Sigmoid colon (tissue), 7 donors: Measurements from ENCODE around the gene WRAP73. TPM values are rescaled to one million over a fixed set of nuclear protein-coding genes. Genes with fewer than 3 reads are reported as not detected.

Experiments
- DNase-seq: peaks from one replicate; pipeline ENCODE4 v3.0.0-alpha.2; 2019
- H3K27ac ChIP-seq, 4 donors: fragments of 200-600 bp; sonication (generic); one replicate each; pipeline ENCODE4 v1.5.1; 2016 to 2019; ENCODE audit warnings: mild to moderate bottlenecking in 1 of 4
- H3K27me3 ChIP-seq, 3 donors: fragments of 200-600 bp; sonication (generic); one replicate each; pipeline ENCODE4 v1.5.1; 2019; ENCODE audit warnings: mild to moderate bottlenecking in 1 of 3
- H3K36me3 ChIP-seq, 4 donors: fragments of 200-600 bp; sonication (generic); one replicate each; pipeline ENCODE4 v1.5.1; 2016 to 2019
- H3K4me1 ChIP-seq, 4 donors: fragments of 200-600 bp; sonication (generic); one replicate each; pipeline ENCODE4 v1.5.1; 2017 to 2019
- H3K4me3 ChIP-seq, 4 donors: fragments of 200-600 bp; sonication (generic); one replicate each; pipeline ENCODE4 v1.5.1; 2017 to 2019; ENCODE audit warnings: mild to moderate bottlenecking in 2 of 4, moderate library complexity in 1 of 4
- H3K9me3 ChIP-seq, 4 donors: fragments of 200-600 bp in 3 of 4; sonication (generic) in 3 of 4; one replicate each; pipeline versions ENCODE4 v1.5.1 to v1.6.1; 2013 to 2019
- EP300 ChIP-seq, 4 donors: sonication (generic); formaldehyde crosslinking; IDR thresholded peaks; one replicate each; pipeline ENCODE4 v1.6.1; 2017; ENCODE audit warnings: antibody characterized with exemption in 4 of 4
- POLR2A ChIP-seq, 2 donors: fragments of 450-650 bp; IDR thresholded peaks; one replicate each; pipeline ENCODE4 v1.6.1; 2016; ENCODE audit warnings: antibody characterized with exemption in 2 of 2, mild to moderate bottlenecking in 2 of 2, moderate library complexity in 2 of 2
- POLR2AphosphoS5 ChIP-seq, 4 donors: sonication (generic); formaldehyde crosslinking; IDR thresholded peaks; one replicate each; pipeline ENCODE4 v1.6.1; 2017; ENCODE audit warnings: antibody characterized with exemption in 4 of 4
- WGBS, 2 donors: extraction: QIAGEN DNeasy Blood & Tissue Kit; methylation state at CpG; one replicate each; pipeline ENCODE4 v1.1.7; 2013; 5-methylcytosine and 5-hydroxymethylcytosine counted together
- intact Hi-C: fragments of 100-400 bp; cut with DNase I; formaldehyde crosslinking; loops from one replicate; pipeline ENCODE4 v1.15.1; 2023
- polyA plus RNA-seq, 3 donors: library from polyadenylated mRNA; stranded (reverse); fragments of 200-250 nt; gene quantifications; one replicate each; pipeline ENCODE4 v1.2.3, GENCODE V29; 2013
- total RNA-seq, 4 donors: library from RNA; depleted of rRNA; stranded (reverse); fragments of >200 nt; gene quantifications; one replicate each; pipeline ENCODE4 v1.1.0, GENCODE V29; 2016
- TF ChIP-seq, protein P1 (sequence below), 4 experiments: fragments of 450-650 bp in 3 of 4; fragments of 200-600 bp in 1 of 4; IDR thresholded peaks; one replicate each; pipeline ENCODE4 v1.5.1; 2016 to 2019; ENCODE audit warnings: antibody characterized with exemption in 4 of 4, mild to moderate bottlenecking in 3 of 4, moderate library complexity in 2 of 4
- donor health status: healthy with polysubstance abuse.
- donor health status: Bipolar disorder and iron deficiency.
- donor health status: healthy.

WRAP73 gene, protein sequence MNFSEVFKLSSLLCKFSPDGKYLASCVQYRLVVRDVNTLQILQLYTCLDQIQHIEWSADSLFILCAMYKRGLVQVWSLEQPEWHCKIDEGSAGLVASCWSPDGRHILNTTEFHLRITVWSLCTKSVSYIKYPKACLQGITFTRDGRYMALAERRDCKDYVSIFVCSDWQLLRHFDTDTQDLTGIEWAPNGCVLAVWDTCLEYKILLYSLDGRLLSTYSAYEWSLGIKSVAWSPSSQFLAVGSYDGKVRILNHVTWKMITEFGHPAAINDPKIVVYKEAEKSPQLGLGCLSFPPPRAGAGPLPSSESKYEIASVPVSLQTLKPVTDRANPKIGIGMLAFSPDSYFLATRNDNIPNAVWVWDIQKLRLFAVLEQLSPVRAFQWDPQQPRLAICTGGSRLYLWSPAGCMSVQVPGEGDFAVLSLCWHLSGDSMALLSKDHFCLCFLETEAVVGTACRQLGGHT
- total RNA-seq = 10 to 100 TPM; 11.4 to 17.2 (median 14.8) TPM
- polyA plus RNA-seq = 10 to 100 TPM; 17.4 to 24.2 (median 18.7) TPM

DNA sequence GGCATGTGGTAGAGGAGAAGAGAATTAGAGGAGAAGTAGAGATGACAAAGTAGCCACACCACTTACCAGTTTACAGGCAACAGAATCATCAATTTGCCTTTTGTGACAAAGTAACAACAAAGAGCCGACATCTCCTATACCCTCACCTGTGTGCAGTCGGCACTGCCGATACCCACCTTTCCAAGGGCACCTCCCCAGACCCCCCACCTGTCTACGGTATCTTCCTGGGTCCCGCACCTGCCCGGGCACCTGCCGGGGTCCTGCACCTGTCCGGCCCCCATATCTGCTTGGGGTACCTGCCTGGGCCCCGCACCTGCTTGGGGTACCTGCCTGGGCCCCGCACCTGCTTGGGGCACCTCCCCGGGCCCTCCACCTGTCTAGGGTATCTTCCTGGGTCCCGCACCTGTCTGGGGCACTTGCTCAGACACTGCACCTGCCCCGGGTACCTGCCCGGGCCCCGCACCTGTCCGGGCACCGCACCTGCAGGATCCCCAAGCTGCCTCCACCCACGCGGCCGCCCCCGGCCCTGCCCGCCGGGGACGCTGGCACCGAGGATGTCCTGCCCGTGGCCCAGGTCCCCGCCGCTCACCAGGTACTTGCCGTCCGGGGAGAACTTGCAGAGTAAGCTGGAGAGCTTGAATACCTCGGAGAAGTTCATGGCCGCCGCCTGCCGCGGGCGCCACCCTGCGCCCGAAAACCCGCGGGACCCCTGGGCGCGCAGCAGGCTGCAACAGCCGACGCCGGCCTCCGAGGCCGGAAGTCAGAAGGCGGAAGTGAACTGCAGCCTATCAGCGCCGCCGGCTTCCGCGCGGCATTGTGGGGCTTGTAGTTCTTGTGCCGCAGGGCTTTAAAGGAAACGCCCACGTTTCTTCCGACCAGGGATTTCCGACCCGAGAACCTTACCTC, at the start of gene WRAP73:
Gene WRAP73 (minus strand): TSS at position 762 of the 906 bp plus-strand sequence. CDS start 104 bp downstream, at position 658.
- peak; percentile 75 to 83 for TF ChIP-seq POLR2A (IDR thresholded peaks at IDR 0.05)
- no peak for TF ChIP-seq EP300 (IDR thresholded peaks at IDR 0.05)
- peak; percentile 70 to 96 (median 88) for TF ChIP-seq POLR2AphosphoS5 (IDR thresholded peaks at IDR 0.05)
- TF ChIP-seq, protein P1, sequence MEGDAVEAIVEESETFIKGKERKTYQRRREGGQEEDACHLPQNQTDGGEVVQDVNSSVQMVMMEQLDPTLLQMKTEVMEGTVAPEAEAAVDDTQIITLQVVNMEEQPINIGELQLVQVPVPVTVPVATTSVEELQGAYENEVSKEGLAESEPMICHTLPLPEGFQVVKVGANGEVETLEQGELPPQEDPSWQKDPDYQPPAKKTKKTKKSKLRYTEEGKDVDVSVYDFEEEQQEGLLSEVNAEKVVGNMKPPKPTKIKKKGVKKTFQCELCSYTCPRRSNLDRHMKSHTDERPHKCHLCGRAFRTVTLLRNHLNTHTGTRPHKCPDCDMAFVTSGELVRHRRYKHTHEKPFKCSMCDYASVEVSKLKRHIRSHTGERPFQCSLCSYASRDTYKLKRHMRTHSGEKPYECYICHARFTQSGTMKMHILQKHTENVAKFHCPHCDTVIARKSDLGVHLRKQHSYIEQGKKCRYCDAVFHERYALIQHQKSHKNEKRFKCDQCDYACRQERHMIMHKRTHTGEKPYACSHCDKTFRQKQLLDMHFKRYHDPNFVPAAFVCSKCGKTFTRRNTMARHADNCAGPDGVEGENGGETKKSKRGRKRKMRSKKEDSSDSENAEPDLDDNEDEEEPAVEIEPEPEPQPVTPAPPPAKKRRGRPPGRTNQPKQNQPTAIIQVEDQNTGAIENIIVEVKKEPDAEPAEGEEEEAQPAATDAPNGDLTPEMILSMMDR (IDR thresholded peaks at IDR 0.05) = no peak
- Histone ChIP-seq H3K4me1 (peaks cover 0 to 39% (median 38%) of the 10 kb centered on the region in 4 donors), H3K9me3 (no peaks in the 10 kb centered on the region), H3K36me3 (peaks cover 0 to 28% (median 7%) of the 10 kb centered on the region in 4 donors), H3K27me3 (peaks cover 29 to 43% (median 43%) of the 10 kb centered on the region in 3 donors), H3K27ac (peak within 1 kb of the TSS in 3 of 4 donors; percentile 38 to 50 (median 42)), H3K4me3 (peak within 1 kb of the TSS; percentile 73 to 92 (median 80))
- intact Hi-C loops = loop anchor here (1.0 to 2.0 kb wide), 2 partner anchors 25 to 251 kb away; partner anchors contain the start of gene C1orf174
- peak; percentile 93 for DNase-seq
- 1 to 3% methylated on average over 60 of the region's 60 CpGs for WGBS, 2 donors

DNA sequence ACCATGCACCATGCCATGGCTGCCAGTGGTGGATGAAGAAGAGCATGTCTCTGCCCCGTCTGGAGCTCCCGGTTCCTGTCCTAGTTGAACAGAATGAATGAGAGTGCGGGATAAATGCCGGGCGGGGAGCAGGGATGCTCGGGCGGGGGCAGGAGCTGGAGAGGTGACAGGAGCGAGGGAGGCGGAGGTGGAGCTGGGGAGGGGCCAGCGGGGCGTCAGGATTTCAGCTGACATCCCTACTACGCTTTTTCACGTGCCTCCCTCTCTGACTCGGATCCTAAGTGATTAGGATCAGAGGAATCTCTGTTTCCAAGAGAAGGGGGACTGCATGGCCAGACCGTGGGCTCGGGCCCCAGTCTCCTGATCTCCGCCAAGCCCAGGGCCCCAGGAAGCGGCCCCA, 49.7 kb upstream of the WRAP73 start:
- H3K36me3 ChIP-seq = no peaks in the 10 kb centered on the region
- H3K27me3 ChIP-seq = peaks cover 0 to 72% (median 25%) of the 10 kb centered on the region in 3 donors
- no peak overlapping the region for H3K27ac ChIP-seq
- H3K4me1 ChIP-seq = peaks cover 0 to 7% (median 5%) of the 10 kb centered on the region in 4 donors
- no peak overlapping the region for H3K4me3 ChIP-seq
- no peak for DNase-seq
- intact Hi-C loops = no loop called here
- TF ChIP-seq POLR2A (IDR thresholded peaks at IDR 0.05) (no peak), POLR2AphosphoS5 (IDR thresholded peaks at IDR 0.05) (no peak), EP300 (IDR thresholded peaks at IDR 0.05) (no peak)
- TF ChIP-seq, protein P1 (IDR thresholded peaks at IDR 0.05) = no peak
- no peaks in the 10 kb centered on the region for H3K9me3 ChIP-seq
- 41 to 58% methylated on average over 18 of the region's 18 CpGs for whole genome bisulfite sequencing, 2 donors

- peaks cover 0 to 7% (median 5%) of the 10 kb centered on the region in 4 donors for H3K4me1 ChIP-seq
- no peaks in the 10 kb centered on the region for H3K36me3 ChIP-seq
- WGBS, 2 donors = 83 to 88% methylated on average over 29 of the region's 29 CpGs
- TF ChIP-seq EP300 (IDR thresholded peaks at IDR 0.05) (no peak), POLR2AphosphoS5 (IDR thresholded peaks at IDR 0.05) (no peak)
- TF ChIP-seq, protein P1 (IDR thresholded peaks at IDR 0.05) = no peak
- no peaks in the 10 kb centered on the region for H3K9me3 ChIP-seq
- no peak overlapping the region for H3K4me3 ChIP-seq
- H3K27ac ChIP-seq = no peak overlapping the region
- DNase-seq = no peak
- H3K27me3 ChIP-seq = peaks cover 0 to 72% (median 25%) of the 10 kb centered on the region in 3 donors
- intact Hi-C loops = no loop called here
Observed at GRCh38 chr1:3698660-3699408, 48.9 kb upstream of the WRAP73 start.

DNA sequence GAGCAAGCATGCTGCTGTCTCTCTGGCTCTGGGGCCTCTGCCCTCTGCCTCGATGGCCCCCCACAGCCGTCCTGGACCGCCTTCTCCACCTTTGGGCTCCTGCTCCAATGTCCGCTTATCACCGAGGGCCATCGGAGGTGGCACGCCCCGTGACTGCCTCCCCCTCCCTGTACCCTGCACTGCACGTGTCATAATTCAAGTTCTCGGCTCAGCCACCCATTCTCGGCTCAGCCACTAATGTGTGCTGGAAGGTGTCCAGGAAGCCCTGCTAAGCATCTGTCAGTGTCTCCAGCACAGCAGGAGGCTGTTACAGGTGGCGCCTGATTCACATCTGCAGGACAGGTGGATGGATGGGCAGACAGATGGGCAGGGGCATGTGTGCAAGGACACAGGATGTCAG, 47.9 kb upstream of the WRAP73 start:
- Histone ChIP-seq H3K4me1 (peaks cover 0 to 7% (median 5%) of the 10 kb centered on the region in 4 donors), H3K36me3 (no peaks in the 10 kb centered on the region), H3K27ac (no peak overlapping the region), H3K27me3 (peaks cover 0 to 66% (median 25%) of the 10 kb centered on the region in 3 donors), H3K4me3 (no peak overlapping the region), H3K9me3 (no peaks in the 10 kb centered on the region)
- 21 to 69% methylated on average over 12 of the region's 12 CpGs for WGBS, 2 donors
- intact Hi-C loops = no loop called here
- no peak for DNase-seq
- TF ChIP-seq, protein P1 (IDR thresholded peaks at IDR 0.05) = no peak
- TF ChIP-seq POLR2A (IDR thresholded peaks at IDR 0.05) (no peak), EP300 (IDR thresholded peaks at IDR 0.05) (no peak), POLR2AphosphoS5 (IDR thresholded peaks at IDR 0.05) (no peak)
